HepG2 (cell line): Measurements from ENCODE around the gene TRPT1. TPM values are rescaled to one million over a fixed set of nuclear protein-coding genes. Genes with fewer than 3 reads are reported as not detected.

ENCODE experiments used
- AGO1 ChIP-seq: fragments of 200-400 bp; formaldehyde crosslinking; IDR thresholded peaks from 2 replicates; pipeline ENCODE4 v1.6.1; 2017; ENCODE audit warnings: mild to moderate bottlenecking, low read depth, low read length, moderate library complexity; ENCODE audit not compliant: poor library complexity, severe bottlenecking
- ARNTL ChIP-seq: sonication (generic); formaldehyde crosslinking; IDR thresholded peaks from 2 replicates; pipeline ENCODE4 v1.4.0; 2020; ENCODE audit warnings: mild to moderate bottlenecking, missing genetic modification reagents
- BRD4 ChIP-seq: sonication (generic); formaldehyde crosslinking; IDR thresholded peaks from 2 replicates; pipeline ENCODE4 v1.4.0; 2020; ENCODE audit warnings: missing genetic modification reagents
- CAMTA2 ChIP-seq: sonication (generic); formaldehyde crosslinking; IDR thresholded peaks from 2 replicates; pipeline ENCODE4 v1.4.0; 2020; ENCODE audit warnings: mild to moderate bottlenecking, missing genetic modification reagents, borderline replicate concordance
- GZF1 ChIP-seq: sonication (generic); formaldehyde crosslinking; IDR thresholded peaks from 2 replicates; pipeline ENCODE4 v1.5.1; 2020; ENCODE audit warnings: mild to moderate bottlenecking, missing genetic modification reagents
- NONO ChIP-seq, 2 experiments: fragments of 450-650 bp in 1 of 2; sonication (generic) in 1 of 2; formaldehyde crosslinking in 1 of 2; IDR thresholded peaks in 1 of 2; conservative IDR thresholded peaks in 1 of 2; 2 replicates each; pipeline versions ENCODE4 v1.6.1 to v1.8.0; 2017 to 2022; ENCODE audit warnings: mild to moderate bottlenecking in 1 of 2, missing genetic modification reagents in 1 of 2, moderate library complexity in 1 of 2
- ZFP82 ChIP-seq: sonication (generic); formaldehyde crosslinking; IDR thresholded peaks from 2 replicates; pipeline ENCODE4 v1.5.1; 2020; ENCODE audit warnings: mild to moderate bottlenecking, missing genetic modification reagents, borderline replicate concordance
- ZFX ChIP-seq: sonication (generic); formaldehyde crosslinking; IDR thresholded peaks from 2 replicates; pipeline ENCODE4 v1.4.0; 2020; ENCODE audit warnings: mild to moderate bottlenecking, low read depth, missing genetic modification reagents, moderate library complexity
- ZNF142 ChIP-seq: sonication (generic); formaldehyde crosslinking; IDR thresholded peaks from 2 replicates; pipeline ENCODE4 v1.4.0; 2020; ENCODE audit warnings: missing genetic modification reagents
- ZNF264 ChIP-seq: sonication (generic); formaldehyde crosslinking; IDR thresholded peaks from 2 replicates; pipeline ENCODE4 v1.4.0; 2020; ENCODE audit warnings: missing genetic modification reagents
- ZNF598 ChIP-seq: sonication (generic); formaldehyde crosslinking; IDR thresholded peaks from 2 replicates; pipeline ENCODE4 v1.5.1; 2020; ENCODE audit warnings: mild to moderate bottlenecking, missing genetic modification reagents, borderline replicate concordance
- ZNF605 ChIP-seq: sonication (generic); formaldehyde crosslinking; IDR thresholded peaks from 2 replicates; pipeline ENCODE4 v1.8.0; 2022; ENCODE audit warnings: mild to moderate bottlenecking, missing genetic modification reagents
- ZNF773 ChIP-seq: sonication (generic); formaldehyde crosslinking; IDR thresholded peaks from 2 replicates; pipeline ENCODE4 v1.4.0; 2020; ENCODE audit warnings: missing genetic modification reagents, borderline replicate concordance
- polyA plus RNA-seq, 8 experiments: library from polyadenylated mRNA; depleted of rRNA in 3 of 8; stranded (reverse) in 7 of 8; unstranded in 1 of 8; fragments of >200 nt; fragmentation: Illumina TruSeq in 4 of 8; extraction: Trizol in 4 of 8; gene quantifications; 2 replicates each; pipeline versions ENCODE4 v1.2.1 to v1.2.3, GENCODE V29; 2011 to 2016; ENCODE audit warnings: low read depth in 4 of 8, missing spikeins in 1 of 8, mixed read lengths in 1 of 8; ENCODE audit not compliant: insufficient read depth in 1 of 8
- total RNA-seq, 5 experiments: library from RNA; depleted of rRNA; stranded (reverse); fragments of >200 nt; fragmentation: Illumina TruSeq; extraction: Trizol; gene quantifications; 2 replicates each; pipeline ENCODE4 v1.2.3, GENCODE V29; 2016; ENCODE audit warnings: low read depth in 1 of 5
- TF ChIP-seq, protein P1 (sequence below): sonication (generic); formaldehyde crosslinking; IDR thresholded peaks from 2 replicates; pipeline ENCODE4 v1.8.1; 2023; ENCODE audit warnings: missing genetic modification reagents, mild to moderate bottlenecking, borderline replicate concordance
- TF ChIP-seq, protein P2 (sequence below): sonication (generic); formaldehyde crosslinking; conservative IDR thresholded peaks from 2 replicates; pipeline ENCODE4 v1.4.0; 2020; ENCODE audit warnings: missing genetic modification reagents
- TF ChIP-seq, protein P3 (sequence below): sonication (generic); formaldehyde crosslinking; IDR thresholded peaks from 2 replicates; pipeline ENCODE4 v1.5.0; 2020; ENCODE audit warnings: missing genetic modification reagents
- TF ChIP-seq, protein P4 (sequence below): sonication (generic); formaldehyde crosslinking; IDR thresholded peaks from 2 replicates; pipeline ENCODE4 v1.5.0; 2020; ENCODE audit warnings: missing genetic modification reagents

Gene TRPT1
- total and polyA plus RNA-seq, 2 of the 13 experiments (the other 11 are each of a cell fraction or from before 2014, with no cell fraction given), result 24.8 to 40.7 TPM

GRCh38 chr11:64240435-64241240 lies 14.7 kb upstream of the TRPT1 start, which contains the start of gene FKBP2 (continued):
- TF ChIP-seq, protein P1, sequence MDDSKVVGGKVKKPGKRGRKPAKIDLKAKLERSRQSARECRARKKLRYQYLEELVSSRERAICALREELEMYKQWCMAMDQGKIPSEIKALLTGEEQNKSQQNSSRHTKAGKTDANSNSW (CRISPR knock-in tag), result no peak
- TF ChIP-seq ZNF605 (CRISPR knock-in tag) (peak; percentile 89), BRD4 (CRISPR knock-in tag) (peak; percentile 68; the same call in 1 of the 2 replicates), NONO (IDR thresholded peaks at IDR 0.05) (no peak), NONO (CRISPR knock-in tag; conservative IDR thresholded peaks at IDR 0.05) (peak; percentile 66), AGO1 (peak; percentile 92), ZFX (CRISPR knock-in tag) (peak; percentile 69; the same call in 1 of the 2 replicates), ZNF598 (peak; percentile 40; the same call in 1 of the 2 replicates), ZNF773 (CRISPR knock-in tag) (peak; percentile 41; the same call in 1 of the 2 replicates), ZNF142 (peak; percentile 88), ARNTL (CRISPR knock-in tag) (peak; percentile 91), CAMTA2 (CRISPR knock-in tag) (no peak; the same call in 1 of the 2 replicates), GZF1 (CRISPR knock-in tag) (no peak; the same call in 1 of the 2 replicates), ZFP82 (0 out of 2 replicates have a peak, but pooled peaks have one; percentile 69), ZNF264 (peak; percentile 77; the same call in 1 of the 2 replicates)
- TF ChIP-seq, protein P2, sequence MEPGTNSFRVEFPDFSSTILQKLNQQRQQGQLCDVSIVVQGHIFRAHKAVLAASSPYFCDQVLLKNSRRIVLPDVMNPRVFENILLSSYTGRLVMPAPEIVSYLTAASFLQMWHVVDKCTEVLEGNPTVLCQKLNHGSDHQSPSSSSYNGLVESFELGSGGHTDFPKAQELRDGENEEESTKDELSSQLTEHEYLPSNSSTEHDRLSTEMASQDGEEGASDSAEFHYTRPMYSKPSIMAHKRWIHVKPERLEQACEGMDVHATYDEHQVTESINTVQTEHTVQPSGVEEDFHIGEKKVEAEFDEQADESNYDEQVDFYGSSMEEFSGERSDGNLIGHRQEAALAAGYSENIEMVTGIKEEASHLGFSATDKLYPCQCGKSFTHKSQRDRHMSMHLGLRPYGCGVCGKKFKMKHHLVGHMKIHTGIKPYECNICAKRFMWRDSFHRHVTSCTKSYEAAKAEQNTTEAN (CRISPR knock-in tag), result peak; percentile 63; the same call in 1 of the 2 replicates
- TF ChIP-seq, protein P3, sequence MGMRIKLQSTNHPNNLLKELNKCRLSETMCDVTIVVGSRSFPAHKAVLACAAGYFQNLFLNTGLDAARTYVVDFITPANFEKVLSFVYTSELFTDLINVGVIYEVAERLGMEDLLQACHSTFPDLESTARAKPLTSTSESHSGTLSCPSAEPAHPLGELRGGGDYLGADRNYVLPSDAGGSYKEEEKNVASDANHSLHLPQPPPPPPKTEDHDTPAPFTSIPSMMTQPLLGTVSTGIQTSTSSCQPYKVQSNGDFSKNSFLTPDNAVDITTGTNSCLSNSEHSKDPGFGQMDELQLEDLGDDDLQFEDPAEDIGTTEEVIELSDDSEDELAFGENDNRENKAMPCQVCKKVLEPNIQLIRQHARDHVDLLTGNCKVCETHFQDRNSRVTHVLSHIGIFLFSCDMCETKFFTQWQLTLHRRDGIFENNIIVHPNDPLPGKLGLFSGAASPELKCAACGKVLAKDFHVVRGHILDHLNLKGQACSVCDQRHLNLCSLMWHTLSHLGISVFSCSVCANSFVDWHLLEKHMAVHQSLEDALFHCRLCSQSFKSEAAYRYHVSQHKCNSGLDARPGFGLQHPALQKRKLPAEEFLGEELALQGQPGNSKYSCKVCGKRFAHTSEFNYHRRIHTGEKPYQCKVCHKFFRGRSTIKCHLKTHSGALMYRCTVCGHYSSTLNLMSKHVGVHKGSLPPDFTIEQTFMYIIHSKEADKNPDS (CRISPR knock-in tag), result no peak; the same call in 1 of the 2 replicates
- TF ChIP-seq, protein P4, sequence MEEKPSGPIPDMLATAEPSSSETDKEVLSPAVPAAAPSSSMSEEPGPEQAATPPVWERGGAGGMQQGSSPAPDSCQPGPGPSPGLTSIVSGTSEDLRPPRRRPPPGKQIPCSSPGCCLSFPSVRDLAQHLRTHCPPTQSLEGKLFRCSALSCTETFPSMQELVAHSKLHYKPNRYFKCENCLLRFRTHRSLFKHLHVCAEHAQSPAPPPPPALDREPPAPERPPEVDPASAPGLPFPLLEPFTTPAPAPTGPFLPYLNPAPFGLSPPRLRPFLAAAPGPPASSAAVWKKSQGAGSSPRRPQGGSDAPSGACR (CRISPR knock-in tag), result peak; percentile 22; the same call in 1 of the 2 replicates
